Stimulated activated CD4-positive, alpha-beta T cell treated with anti-CD3 and anti-CD28 coated beads, Interleukin-12 subunit alpha, Interleukin-12 subunit beta, amount 100 ng/mL, for 48 hours (primary cell): ENCODE measurements around the gene ENTPD7.

Experiments
- DNase-seq, 3 donors: peaks; one replicate each; pipeline ENCODE4 v3.0.0-alpha.2; 2020; ENCODE audit warnings: low read depth in 2 of 3, low spot score in 1 of 3

Gene ENTPD7

GRCh38 chr10:99647601-99648151 is 11.6 kb upstream of the ENTPD7 start:
- DNase-seq = no peak

- no peak for DNase-seq
Observed at GRCh38 chr10:99648717-99649116, 10.6 kb upstream of the ENTPD7 start.

- DNase-seq = no peak
Observed at GRCh38 chr10:99652800-99653390, 6.4 kb upstream of the ENTPD7 start.

GRCh38 chr10:99654390-99655175 is 4.7 kb upstream of the ENTPD7 start:
- no peak for DNase-seq

GRCh38 chr10:99656199-99657064 is 2.9 kb upstream of the ENTPD7 start:
- DNase-seq = no peak

- DNase-seq = peak; percentile 39 to 53 (median 46)
Observed at GRCh38 chr10:99658622-99659030, 683 bp upstream of the ENTPD7 start.

GRCh38 chr10:99659868-99660366 is 608 bp downstream of the ENTPD7 start:
- DNase-seq = no peak

- no peak for DNase-seq
Observed at GRCh38 chr10:99660662-99661376, 1.5 kb downstream of the ENTPD7 start.

- DNase-seq = no peak
Observed at GRCh38 chr10:99661377-99661763, 2.1 kb downstream of the ENTPD7 start.

GRCh38 chr10:99665304-99665703 is 6.0 kb downstream of the ENTPD7 start:
- no peak for DNase-seq

GRCh38 chr10:99667108-99667751 is 7.9 kb downstream of the ENTPD7 start:
- no peak for DNase-seq

- no peak for DNase-seq
Observed at GRCh38 chr10:99671386-99671785, 12.1 kb downstream of the ENTPD7 start.

- no peak for DNase-seq
Observed at GRCh38 chr10:99672884-99673283, 13.6 kb downstream of the ENTPD7 start.

- no peak for DNase-seq
Observed at GRCh38 chr10:99673492-99673891, 14.2 kb downstream of the ENTPD7 start.

GRCh38 chr10:99674762-99675161 is 15.5 kb downstream of the ENTPD7 start:
- DNase-seq = no peak

GRCh38 chr10:99676426-99676825 is 17.1 kb downstream of the ENTPD7 start:
- no peak for DNase-seq

GRCh38 chr10:99676895-99677294 is 17.6 kb downstream of the ENTPD7 start:
- no peak for DNase-seq

GRCh38 chr10:99678921-99679320 is 19.6 kb downstream of the ENTPD7 start:
- no peak for DNase-seq

GRCh38 chr10:99681553-99681952 is 22.2 kb downstream of the ENTPD7 start:
- no peak for DNase-seq

GRCh38 chr10:99682032-99682431 is 22.7 kb downstream of the ENTPD7 start:
- DNase-seq = no peak
